ENCODE data around the gene PRKCQ.

Gene PRKCQ

GRCh38 chr10:6490614-6491013, 89.5 kb downstream of the PRKCQ start:
- H3K27ac ChIP-seq (ENCODE audit: low read depth, low read length, poor library complexity, severe bottlenecking), result no peak overlapping the region
- no peaks in the 10 kb centered on the region for H3K27me3 ChIP-seq (ENCODE audit: insufficient read depth, low read length)

DNA sequence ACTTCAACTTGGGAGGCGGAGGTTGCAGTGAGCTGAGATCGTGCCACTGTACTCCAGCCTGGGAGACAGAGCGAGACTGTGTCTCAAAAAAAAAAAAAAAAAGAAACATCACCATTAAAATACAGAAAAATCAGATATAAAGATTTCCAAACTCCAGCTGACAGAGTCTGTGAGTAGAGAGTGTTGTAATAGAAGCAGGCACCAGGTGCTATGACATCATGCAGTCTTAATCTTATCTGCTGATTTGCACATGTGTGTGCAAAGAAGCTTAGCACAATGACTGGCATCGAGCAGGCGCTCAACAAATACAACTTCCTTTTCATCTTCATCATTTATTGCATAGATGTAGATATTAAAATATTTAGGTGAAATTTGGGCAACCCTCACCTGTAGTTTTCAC, 92.2 kb downstream of the PRKCQ start:
- no peaks in the 10 kb centered on the region for H3K9me2 ChIP-seq (ENCODE audit: low read depth, low read length)
- no peak overlapping the region for H3K4me3 ChIP-seq (ENCODE audit: low read depth, low read length, poor library complexity, severe bottlenecking)
- no peak overlapping the region for H3K4me2 ChIP-seq (ENCODE audit: low read length)
- H3K36me3 ChIP-seq (ENCODE audit: insufficient read depth, low read length), result no peaks in the 10 kb centered on the region
- no peak for TF ChIP-seq EZH2 (IDR thresholded peaks at IDR 0.05; ENCODE audit: borderline replicate concordance, low read length)
- TF ChIP-seq, protein P1, sequence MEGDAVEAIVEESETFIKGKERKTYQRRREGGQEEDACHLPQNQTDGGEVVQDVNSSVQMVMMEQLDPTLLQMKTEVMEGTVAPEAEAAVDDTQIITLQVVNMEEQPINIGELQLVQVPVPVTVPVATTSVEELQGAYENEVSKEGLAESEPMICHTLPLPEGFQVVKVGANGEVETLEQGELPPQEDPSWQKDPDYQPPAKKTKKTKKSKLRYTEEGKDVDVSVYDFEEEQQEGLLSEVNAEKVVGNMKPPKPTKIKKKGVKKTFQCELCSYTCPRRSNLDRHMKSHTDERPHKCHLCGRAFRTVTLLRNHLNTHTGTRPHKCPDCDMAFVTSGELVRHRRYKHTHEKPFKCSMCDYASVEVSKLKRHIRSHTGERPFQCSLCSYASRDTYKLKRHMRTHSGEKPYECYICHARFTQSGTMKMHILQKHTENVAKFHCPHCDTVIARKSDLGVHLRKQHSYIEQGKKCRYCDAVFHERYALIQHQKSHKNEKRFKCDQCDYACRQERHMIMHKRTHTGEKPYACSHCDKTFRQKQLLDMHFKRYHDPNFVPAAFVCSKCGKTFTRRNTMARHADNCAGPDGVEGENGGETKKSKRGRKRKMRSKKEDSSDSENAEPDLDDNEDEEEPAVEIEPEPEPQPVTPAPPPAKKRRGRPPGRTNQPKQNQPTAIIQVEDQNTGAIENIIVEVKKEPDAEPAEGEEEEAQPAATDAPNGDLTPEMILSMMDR (IDR thresholded peaks at IDR 0.05; ENCODE audit: low read length), result no peak
- H3F3A ChIP-seq (ENCODE audit: insufficient read depth, low read length), result no peaks in the 10 kb centered on the region
- no peak overlapping the region for H3K9ac ChIP-seq (ENCODE audit: low read length)
- no peak overlapping the region for H2AFZ ChIP-seq (ENCODE audit: low read length)
- no peaks in the 10 kb centered on the region for H4K20me1 ChIP-seq (ENCODE audit: insufficient read depth, low read length)
- no peaks in the 10 kb centered on the region for H3K79me2 ChIP-seq (ENCODE audit: insufficient read depth, low read length)
- no peaks in the 10 kb centered on the region for H3K27me3 ChIP-seq (ENCODE audit: insufficient read depth, low read length)
- H3K4me1 ChIP-seq (ENCODE audit: insufficient read depth, low read length, severe bottlenecking), result no peaks in the 10 kb centered on the region
- H3K9me3 ChIP-seq (ENCODE audit: low read length), result no peaks in the 10 kb centered on the region
- no peak overlapping the region for H3K27ac ChIP-seq (ENCODE audit: low read depth, low read length, poor library complexity, severe bottlenecking)

More at GRCh38 chr10:6490614-6491013, 89.5 kb downstream of the PRKCQ start:
- Histone ChIP-seq H3K4me3 (ENCODE audit: low read depth, low read length, poor library complexity, severe bottlenecking) (no peak overlapping the region), H3K9me2 (ENCODE audit: low read depth, low read length) (no peaks in the 10 kb centered on the region), H3K4me2 (ENCODE audit: low read length) (no peak overlapping the region), H4K20me1 (ENCODE audit: insufficient read depth, low read length) (no peaks in the 10 kb centered on the region), H3K9me3 (ENCODE audit: low read length) (no peaks in the 10 kb centered on the region), H3F3A (ENCODE audit: insufficient read depth, low read length) (no peaks in the 10 kb centered on the region), H3K9ac (ENCODE audit: low read length) (no peak overlapping the region), H3K4me1 (ENCODE audit: insufficient read depth, low read length, severe bottlenecking) (no peaks in the 10 kb centered on the region), H3K79me2 (ENCODE audit: insufficient read depth, low read length) (no peaks in the 10 kb centered on the region), H2AFZ (ENCODE audit: low read length) (no peak overlapping the region), H3K36me3 (ENCODE audit: insufficient read depth, low read length) (no peaks in the 10 kb centered on the region)
- TF ChIP-seq EZH2 (IDR thresholded peaks at IDR 0.05; ENCODE audit: borderline replicate concordance, low read length), result no peak
- TF ChIP-seq, protein P1 (IDR thresholded peaks at IDR 0.05; ENCODE audit: low read length), result no peak

GRCh38 chr10:6486309-6486708, 93.8 kb downstream of the PRKCQ start:
- TF ChIP-seq EZH2 (IDR thresholded peaks at IDR 0.05; ENCODE audit: borderline replicate concordance, low read length), result no peak
- TF ChIP-seq, protein P1 (IDR thresholded peaks at IDR 0.05; ENCODE audit: low read length), result no peak
- Histone ChIP-seq H3K9me2 (ENCODE audit: low read depth, low read length) (no peaks in the 10 kb centered on the region), H3K79me2 (ENCODE audit: insufficient read depth, low read length) (no peaks in the 10 kb centered on the region), H2AFZ (ENCODE audit: low read length) (no peak overlapping the region), H3K9ac (ENCODE audit: low read length) (no peak overlapping the region), H3K27ac (ENCODE audit: low read depth, low read length, poor library complexity, severe bottlenecking) (no peak overlapping the region), H3K4me1 (ENCODE audit: insufficient read depth, low read length, severe bottlenecking) (no peaks in the 10 kb centered on the region), H4K20me1 (ENCODE audit: insufficient read depth, low read length) (no peaks in the 10 kb centered on the region), H3K27me3 (ENCODE audit: insufficient read depth, low read length) (no peaks in the 10 kb centered on the region), H3K9me3 (ENCODE audit: low read length) (no peaks in the 10 kb centered on the region), H3F3A (ENCODE audit: insufficient read depth, low read length) (no peaks in the 10 kb centered on the region), H3K4me2 (ENCODE audit: low read length) (no peak overlapping the region), H3K4me3 (ENCODE audit: low read depth, low read length, poor library complexity, severe bottlenecking) (no peak overlapping the region), H3K36me3 (ENCODE audit: insufficient read depth, low read length) (no peaks in the 10 kb centered on the region)
